HepG2 (cell line): ENCODE results near the gene PSMB11. TPM values are rescaled to one million over a fixed set of nuclear protein-coding genes. Genes with fewer than 3 reads are reported as not detected.

Source experiments
- ARNTL ChIP-seq: sonication (generic); formaldehyde crosslinking; IDR thresholded peaks from 2 replicates; pipeline ENCODE4 v1.4.0; 2020; ENCODE audit warnings: mild to moderate bottlenecking, missing genetic modification reagents
- ATF4 ChIP-seq, 2 experiments: fragments of 450-650 bp in 1 of 2; sonication (generic) in 1 of 2; formaldehyde crosslinking; IDR thresholded peaks; 2 replicates each; pipeline versions ENCODE4 v1.5.0 to v1.8.0; 2020 to 2022; ENCODE audit warnings: mild to moderate bottlenecking in 1 of 2, missing genetic modification reagents in 1 of 2
- FOXA3 ChIP-seq: IDR thresholded peaks from 2 replicates; pipeline ENCODE4 v1.6.1; 2016; ENCODE audit warnings: missing genetic modification reagents, missing compliant biosample characterization
- HMG20A ChIP-seq: IDR thresholded peaks from 2 replicates; pipeline ENCODE4 v1.6.1; 2016; ENCODE audit warnings: borderline replicate concordance
- HNF4A ChIP-seq: sonication (generic); formaldehyde crosslinking; IDR thresholded peaks from 2 replicates; pipeline ENCODE4 v1.4.0; 2020; ENCODE audit warnings: missing genetic modification reagents
- KLF15 ChIP-seq: sonication (generic); formaldehyde crosslinking; IDR thresholded peaks from 2 replicates; pipeline ENCODE4 v1.8.1; 2023; ENCODE audit warnings: borderline replicate concordance, mild to moderate bottlenecking, inconsistent platforms, missing genetic modification reagents, mixed read lengths
- LBX2 ChIP-seq: sonication (generic); formaldehyde crosslinking; IDR thresholded peaks from 2 replicates; pipeline ENCODE4 v1.5.0; 2020; ENCODE audit warnings: missing genetic modification reagents, mild to moderate bottlenecking, borderline replicate concordance
- MBNL3 ChIP-seq: fragments of 250-450 bp; sonication (Bioruptor Pico); conservative IDR thresholded peaks from 2 replicates; pipeline ENCODE4 v1.8.0; 2022; ENCODE audit warnings: mild to moderate bottlenecking, inconsistent platforms
- MEIS2 ChIP-seq: sonication (generic); formaldehyde crosslinking; IDR thresholded peaks from 2 replicates; pipeline ENCODE4 v1.9.0; 2021; ENCODE audit warnings: mild to moderate bottlenecking, missing genetic modification reagents
- MNT ChIP-seq: fragments of 450-650 bp; IDR thresholded peaks from 2 replicates; pipeline ENCODE4 v1.6.1; 2016
- NR2C2 ChIP-seq: sonication (generic); formaldehyde crosslinking; IDR thresholded peaks from 2 replicates; pipeline ENCODE4 v1.4.0; 2020; ENCODE audit warnings: missing genetic modification reagents, mild to moderate bottlenecking, moderate library complexity, borderline replicate concordance
- PAWR ChIP-seq: sonication (generic); formaldehyde crosslinking; IDR thresholded peaks from 2 replicates; pipeline ENCODE4 v1.4.0; 2020; ENCODE audit warnings: missing genetic modification reagents, mild to moderate bottlenecking, borderline replicate concordance
- POGK ChIP-seq: sonication (generic); formaldehyde crosslinking; conservative IDR thresholded peaks from 2 replicates; pipeline ENCODE4 v1.8.0; 2022; ENCODE audit warnings: mild to moderate bottlenecking, moderate library complexity, missing genetic modification reagents
- POGZ ChIP-seq: sonication (generic); formaldehyde crosslinking; IDR thresholded peaks from 2 replicates; pipeline ENCODE4 v1.4.0; 2020; ENCODE audit warnings: mild to moderate bottlenecking, missing genetic modification reagents
- POLR2G ChIP-seq: fragments of 200-400 bp; formaldehyde crosslinking; IDR thresholded peaks from 2 replicates; pipeline ENCODE4 v1.6.1; 2018; ENCODE audit warnings: mild to moderate bottlenecking, low read depth, low read length, moderate library complexity
- SIN3B ChIP-seq: fragments of 150-350 bp; IDR thresholded peaks from 2 replicates; pipeline ENCODE4 v1.6.1; 2014; ENCODE audit warnings: low read length
- ZFP36L1 ChIP-seq: sonication (generic); formaldehyde crosslinking; IDR thresholded peaks from 2 replicates; pipeline ENCODE4 v1.8.0; 2022; ENCODE audit warnings: mild to moderate bottlenecking, missing genetic modification reagents, moderate library complexity
- ZHX1 ChIP-seq: sonication (generic); formaldehyde crosslinking; IDR thresholded peaks from 2 replicates; pipeline ENCODE4 v1.8.1; 2022; ENCODE audit warnings: low read depth, mild to moderate bottlenecking, missing genetic modification reagents
- ZNF282 ChIP-seq: fragments of 450-650 bp; IDR thresholded peaks from 2 replicates; pipeline ENCODE4 v1.6.1; 2018; ENCODE audit not compliant: partially characterized antibody
- ZNF33B ChIP-seq: sonication (generic); formaldehyde crosslinking; IDR thresholded peaks from 2 replicates; pipeline ENCODE4 v1.5.1; 2020; ENCODE audit warnings: mild to moderate bottlenecking, missing genetic modification reagents
- ZNF570 ChIP-seq: sonication (generic); formaldehyde crosslinking; IDR thresholded peaks from 2 replicates; pipeline ENCODE4 v1.4.0; 2020; ENCODE audit warnings: mild to moderate bottlenecking, missing genetic modification reagents, borderline replicate concordance
- ZNF616 ChIP-seq: sonication (generic); formaldehyde crosslinking; IDR thresholded peaks from 2 replicates; pipeline ENCODE4 v1.5.0; 2020; ENCODE audit warnings: low read depth, mild to moderate bottlenecking, missing genetic modification reagents
- ZNF879 ChIP-seq: sonication (generic); formaldehyde crosslinking; IDR thresholded peaks from 2 replicates; pipeline ENCODE4 v1.8.1; 2023; ENCODE audit warnings: missing genetic modification reagents
- polyA plus RNA-seq, 8 experiments: library from polyadenylated mRNA; depleted of rRNA in 3 of 8; stranded (reverse) in 7 of 8; unstranded in 1 of 8; fragments of >200 nt; fragmentation: Illumina TruSeq in 4 of 8; extraction: Trizol in 4 of 8; gene quantifications; 2 replicates each; pipeline versions ENCODE4 v1.2.1 to v1.2.3, GENCODE V29; 2011 to 2016; ENCODE audit warnings: low read depth in 4 of 8, missing spikeins in 1 of 8, mixed read lengths in 1 of 8; ENCODE audit not compliant: insufficient read depth in 1 of 8
- total RNA-seq, 5 experiments: library from RNA; depleted of rRNA; stranded (reverse); fragments of >200 nt; fragmentation: Illumina TruSeq; extraction: Trizol; gene quantifications; 2 replicates each; pipeline ENCODE4 v1.2.3, GENCODE V29; 2016; ENCODE audit warnings: low read depth in 1 of 5

The PSMB11 gene
- total and polyA plus RNA-seq, 2 of the 13 experiments (the other 11 are each of a cell fraction or from before 2014, with no cell fraction given): not detected

GRCh38 chr14:23055621-23056144 lies 13.7 kb downstream of the PSMB11 start (continued):
- TF ChIP-seq MNT (peak; percentile 75), NR2C2 (CRISPR knock-in tag) (no peak), ATF4 (CRISPR knock-in tag; IDR thresholded peaks at IDR 0.05) (no peak), MBNL3 (CRISPR knock-in tag) (no peak), POLR2G (no peak), FOXA3 (no peak), ZNF282 (no peak), PAWR (CRISPR knock-in tag) (0 out of 2 replicates have a peak, but pooled peaks have one; percentile 59), POGK (no peak), ZNF616 (CRISPR knock-in tag) (0 out of 2 replicates have a peak, but pooled peaks have one; percentile 52), KLF15 (CRISPR knock-in tag) (no peak), ZNF879 (no peak), POGZ (CRISPR knock-in tag) (no peak), ARNTL (CRISPR knock-in tag) (0 out of 2 replicates have a peak, but pooled peaks have one; percentile 42), ZHX1 (CRISPR knock-in tag) (no peak), LBX2 (0 out of 2 replicates have a peak, but pooled peaks have one; percentile 25), HNF4A (CRISPR knock-in tag) (no peak), ZNF570 (CRISPR knock-in tag) (no peak), MEIS2 (no peak), ZNF33B (CRISPR knock-in tag) (0 out of 2 replicates have a peak, but pooled peaks have one; percentile 16), HMG20A (CRISPR knock-in tag) (no peak), SIN3B (no peak), ZFP36L1 (CRISPR knock-in tag) (no peak)
